IPS DF 6.9 (cell line): ENCODE measurements around the gene CDH23.

Experiments
- DNase-seq: peaks from one replicate; pipeline ENCODE4 v3.0.0-alpha.2; 2013; ENCODE audit warnings: low read depth, low spot score
- H3K27ac ChIP-seq: one replicate; pipeline ENCODE4 v1.5.1; 2013; ENCODE audit warnings: low read length, control low read depth
- H3K27me3 ChIP-seq: 2 replicates; pipeline ENCODE4 v1.6.1; 2013; ENCODE audit warnings: mild to moderate bottlenecking, low read length; ENCODE audit not compliant: control insufficient read depth, insufficient read depth
- H3K36me3 ChIP-seq: 2 replicates; pipeline ENCODE4 v1.6.1; 2013; ENCODE audit warnings: low read length; ENCODE audit not compliant: control insufficient read depth, insufficient read depth
- H3K4me1 ChIP-seq: 2 replicates; pipeline ENCODE4 v1.6.1; 2013; ENCODE audit warnings: low read length; ENCODE audit not compliant: control insufficient read depth, insufficient read depth
- H3K4me3 ChIP-seq: 2 replicates; pipeline ENCODE4 v1.5.1; 2013; ENCODE audit warnings: mild to moderate bottlenecking, low read length
- H3K9me3 ChIP-seq: 2 replicates; pipeline ENCODE4 v1.6.1; 2013; ENCODE audit warnings: low read length, inconsistent platforms; ENCODE audit not compliant: control insufficient read depth, insufficient read depth
- WGBS: extraction: QIAGEN DNeasy Blood & Tissue Kit; methylation state at CpG from one replicate; pipeline ENCODE4 v1.1.7; 2013; ENCODE audit warnings: mixed read lengths, missing lambda C conversion rate; ENCODE audit not compliant: insufficient read length, insufficient coverage; 5-methylcytosine and 5-hydroxymethylcytosine counted together

The CDH23 gene

DNA sequence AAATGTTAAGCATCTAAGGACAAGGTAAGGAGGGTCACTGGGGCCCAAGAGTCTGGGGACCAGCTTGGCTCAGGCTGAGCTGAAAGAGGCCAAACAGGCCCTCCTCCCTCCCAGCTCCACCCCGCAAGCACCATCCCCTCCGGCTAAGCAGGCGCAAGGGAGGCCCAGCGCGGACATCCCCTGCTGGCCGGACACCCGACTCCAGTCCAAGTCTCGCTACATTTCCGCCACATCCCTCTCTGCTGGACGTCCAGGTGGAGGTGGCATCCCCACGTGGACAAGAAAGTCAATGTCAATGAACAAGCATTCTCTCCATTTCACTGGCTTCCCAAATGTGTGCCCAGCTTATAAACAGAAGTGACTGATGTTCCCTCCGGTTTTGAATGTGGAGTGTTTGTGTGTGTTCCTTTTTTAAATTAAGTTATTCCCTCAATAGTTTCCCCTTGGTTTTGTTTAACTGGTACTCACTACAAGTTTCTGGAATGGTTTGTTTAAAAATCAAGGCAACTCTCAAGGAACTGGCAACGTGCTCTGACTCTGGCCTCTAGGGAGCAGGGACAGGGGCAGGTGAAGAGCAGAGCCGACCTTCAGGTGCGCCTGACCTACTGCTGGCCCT, 418.9 kb downstream of the CDH23 start:
- H3K4me3 ChIP-seq, result no peak overlapping the region
- peaks cover 38% of the 10 kb centered on the region for H3K36me3 ChIP-seq
- H3K9me3 ChIP-seq, result no peaks in the 10 kb centered on the region
- no CpG with 5 or more reads among the region's 15 CpGs for WGBS
- no peak for DNase-seq
- H3K4me1 ChIP-seq, result 0 out of 2 replicates have a peak, but pooled peaks cover 2% of the 10 kb centered on the region
- no peaks in the 10 kb centered on the region for H3K27me3 ChIP-seq
- H3K27ac ChIP-seq, result no peak overlapping the region

DNA sequence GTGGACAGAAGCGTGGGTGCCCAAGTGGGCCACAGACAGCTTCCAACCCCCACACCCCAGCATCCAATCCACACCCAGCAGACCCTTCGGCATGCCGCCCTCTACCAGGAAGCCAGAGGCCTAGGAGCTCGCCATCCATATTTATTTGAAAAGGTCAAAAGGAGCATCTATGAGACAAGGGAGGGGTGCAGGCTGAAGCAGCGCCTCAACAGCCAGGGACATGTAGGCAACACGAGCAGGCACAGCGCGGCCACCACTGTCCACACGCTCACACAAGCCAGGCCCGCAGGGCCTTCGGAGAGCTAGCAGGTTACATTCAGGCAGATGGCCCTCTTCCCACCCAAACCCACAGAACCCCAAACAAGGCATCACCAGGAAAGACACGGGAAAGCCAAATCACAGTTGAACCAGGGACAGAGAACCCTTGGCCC, 419.7 kb downstream of the CDH23 start:
- Histone ChIP-seq H3K9me3 (no peaks in the 10 kb centered on the region), H3K27me3 (no peaks in the 10 kb centered on the region), H3K4me1 (0 out of 2 replicates have a peak, but pooled peaks cover 2% of the 10 kb centered on the region), H3K36me3 (peaks cover 43% of the 10 kb centered on the region), H3K27ac (no peak overlapping the region), H3K4me3 (no peak overlapping the region)
- DNase-seq, result no peak
- WGBS, result no CpG with 5 or more reads among the region's 12 CpGs

DNA sequence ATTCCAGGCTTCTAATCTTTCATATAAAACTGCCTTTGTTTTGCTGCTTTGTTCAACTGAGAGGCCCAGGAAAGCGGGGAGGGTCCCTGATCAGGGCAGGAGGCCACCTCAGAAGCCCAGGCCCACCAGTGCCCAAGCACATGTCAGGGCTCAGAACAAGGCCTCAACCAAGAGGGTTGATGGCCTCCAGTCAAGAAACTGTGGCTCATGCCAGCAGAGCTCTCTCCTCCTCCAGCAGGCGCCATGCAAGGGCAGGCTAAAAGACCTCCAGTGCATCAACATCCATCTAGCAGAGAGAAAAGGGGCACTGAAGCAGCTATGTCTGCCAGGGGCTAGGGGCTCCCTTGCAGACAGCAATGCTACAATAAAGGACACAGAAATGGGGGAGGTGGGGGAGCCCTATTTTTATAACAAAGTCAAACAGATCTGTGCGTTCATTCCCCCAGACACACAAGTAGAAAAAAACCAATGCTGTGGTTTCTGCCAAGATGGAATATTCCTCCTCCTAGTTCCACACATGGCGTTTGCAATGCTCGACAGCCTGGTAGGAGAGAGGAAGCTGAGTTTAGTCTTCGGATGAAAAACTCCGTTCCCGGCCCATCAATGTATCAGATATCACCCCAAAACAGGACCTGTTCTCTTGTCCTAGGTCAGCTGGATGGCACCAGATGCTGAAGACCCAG, 420.4 kb downstream of the CDH23 start:
- peaks cover 48% of the 10 kb centered on the region for H3K36me3 ChIP-seq
- WGBS, result no CpG with 5 or more reads among the region's 8 CpGs

DNA sequence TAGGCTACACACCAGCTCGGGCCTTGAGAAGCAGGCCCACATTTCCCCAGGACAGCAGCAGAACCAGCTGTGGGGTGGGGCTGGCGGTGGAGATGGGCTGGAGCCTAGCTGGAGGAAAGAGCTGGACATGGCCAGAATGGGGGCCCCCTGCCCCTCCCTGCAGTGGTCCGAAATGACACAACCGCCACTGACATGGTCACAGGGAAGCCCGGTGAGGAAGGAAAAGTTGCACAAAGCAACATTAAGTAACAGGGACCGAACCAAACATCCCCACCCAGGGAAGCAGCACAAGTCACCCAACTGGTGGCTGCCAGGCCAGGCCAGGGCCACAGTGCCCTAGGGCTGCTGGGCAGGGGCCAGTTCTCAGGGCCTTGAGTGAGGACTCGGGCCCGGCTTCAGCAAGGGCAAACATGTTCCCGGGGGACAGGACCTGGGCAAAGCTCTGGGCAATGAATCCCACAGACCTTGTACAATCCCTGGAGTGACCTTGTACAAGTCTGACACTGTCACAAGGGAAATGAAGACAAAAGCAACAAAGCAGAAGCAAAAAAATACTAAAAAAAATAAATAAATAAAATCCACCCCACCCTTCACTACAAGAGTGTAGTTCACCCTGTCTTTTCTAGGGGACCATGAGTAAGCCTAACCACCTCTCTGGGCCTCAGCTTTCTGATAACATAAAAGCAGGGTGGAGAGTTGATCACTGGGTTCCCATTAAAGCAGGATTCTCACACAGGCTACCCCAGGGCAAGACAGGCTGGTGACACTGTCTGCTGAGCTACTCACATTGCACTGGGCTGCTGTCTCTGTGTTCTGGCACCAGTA, 421.3 kb downstream of the CDH23 start:
- H3K4me3 ChIP-seq, result no peak overlapping the region
- H3K27ac ChIP-seq, result no peak overlapping the region
- no CpG with 5 or more reads among the region's 9 CpGs for WGBS
- no peaks in the 10 kb centered on the region for H3K27me3 ChIP-seq
- no peak for DNase-seq
- peaks cover 48% of the 10 kb centered on the region for H3K36me3 ChIP-seq
- no peaks in the 10 kb centered on the region for H3K4me1 ChIP-seq
- no peaks in the 10 kb centered on the region for H3K9me3 ChIP-seq

More for the DNA sequence above, 420.4 kb downstream of the CDH23 start:
- no peaks in the 10 kb centered on the region for H3K27me3 ChIP-seq
- H3K9me3 ChIP-seq, result no peaks in the 10 kb centered on the region
- H3K4me1 ChIP-seq, result 0 out of 2 replicates have a peak, but pooled peaks cover 1% of the 10 kb centered on the region
- no peak overlapping the region for H3K27ac ChIP-seq
- DNase-seq, result no peak
- H3K4me3 ChIP-seq, result no peak overlapping the region

DNA sequence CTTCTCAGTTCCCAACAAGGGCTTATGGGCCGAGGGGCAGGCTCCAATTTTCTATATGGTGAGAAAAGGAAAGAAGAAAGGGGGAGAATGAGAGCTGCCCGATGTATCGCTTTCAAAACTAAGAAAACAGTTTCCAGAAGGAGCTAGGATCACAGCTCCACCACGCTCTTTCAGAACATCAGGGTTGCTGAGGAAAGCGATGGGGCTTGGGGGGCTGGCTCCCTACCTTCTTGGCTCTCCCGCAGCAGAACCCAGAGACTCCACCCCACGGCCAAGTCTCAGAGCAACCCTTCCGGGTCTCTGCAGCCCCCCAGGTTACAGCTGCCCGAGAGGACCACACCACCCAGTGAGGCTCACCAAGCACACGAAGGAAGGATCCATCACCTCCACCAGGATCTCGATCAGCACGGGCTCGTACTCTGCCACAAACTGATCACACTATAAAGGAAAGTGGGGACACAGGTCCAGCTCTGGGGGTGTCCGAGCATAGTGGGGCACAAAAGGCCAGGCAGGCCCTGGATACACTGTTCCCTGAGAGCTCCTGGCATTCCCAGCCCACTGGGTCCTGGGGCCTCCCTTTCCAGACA, 422.0 kb downstream of the CDH23 start:
- peaks cover 2% of the 10 kb centered on the region; the same call in 1 of the 2 replicates for H3K4me1 ChIP-seq
- H3K4me3 ChIP-seq, result no peak overlapping the region
- no peaks in the 10 kb centered on the region for H3K27me3 ChIP-seq
- H3K27ac ChIP-seq, result no peak overlapping the region
- DNase-seq, result no peak
- no peaks in the 10 kb centered on the region for H3K9me3 ChIP-seq
- H3K36me3 ChIP-seq, result peaks cover 54% of the 10 kb centered on the region
- no CpG with 5 or more reads among the region's 14 CpGs for WGBS

DNA sequence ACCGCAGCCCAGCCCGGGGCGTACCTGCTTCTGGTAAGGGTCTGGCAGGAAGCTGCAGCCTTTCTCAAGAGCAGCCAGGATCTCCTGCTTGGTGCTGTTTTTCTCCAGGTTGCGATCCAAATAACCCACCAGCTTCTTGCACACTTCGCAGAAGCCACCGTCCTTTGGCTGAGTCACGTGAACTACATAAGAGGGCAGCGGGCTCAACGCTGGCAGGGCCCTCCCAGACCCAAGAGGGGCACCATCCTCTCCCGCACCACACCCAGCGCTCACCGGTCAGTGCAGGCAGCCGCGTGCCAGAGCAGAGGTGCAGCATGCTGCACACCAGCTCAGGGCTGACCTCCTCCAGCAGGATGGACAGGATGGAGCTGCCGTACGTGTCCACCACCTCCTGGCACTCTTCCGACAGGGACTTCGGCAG, 422.7 kb downstream of the CDH23 start:
- Histone ChIP-seq H3K9me3 (no peaks in the 10 kb centered on the region), H3K27me3 (no peaks in the 10 kb centered on the region), H3K36me3 (peaks cover 54% of the 10 kb centered on the region), H3K27ac (no peak overlapping the region), H3K4me1 (peaks cover 2% of the 10 kb centered on the region; the same call in 1 of the 2 replicates), H3K4me3 (no peak overlapping the region)
- no peak for DNase-seq
- WGBS, result no CpG with 5 or more reads among the region's 18 CpGs

DNA sequence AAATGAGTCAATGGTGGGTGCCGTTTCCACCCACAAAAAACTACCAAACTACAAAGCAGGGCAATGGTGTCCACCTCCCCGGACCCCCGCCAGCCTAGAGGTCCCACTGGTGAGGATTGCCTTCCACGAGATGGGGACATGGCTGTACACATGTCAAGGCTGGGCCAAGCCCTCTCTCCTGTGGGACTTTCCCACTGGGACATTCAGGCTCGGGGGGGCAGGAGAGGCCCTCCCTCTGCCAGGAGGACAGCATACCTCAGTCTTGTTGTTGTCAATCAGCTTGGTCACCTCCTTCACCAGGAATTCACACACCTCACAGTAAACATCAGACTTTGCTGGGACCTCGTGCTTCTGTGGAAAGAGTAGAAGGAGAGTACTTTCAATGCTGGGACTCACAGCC, 423.3 kb downstream of the CDH23 start:
- WGBS, result no CpG with 5 or more reads among the region's 6 CpGs
- Histone ChIP-seq H3K4me3 (no peak overlapping the region), H3K27me3 (no peaks in the 10 kb centered on the region), H3K9me3 (no peaks in the 10 kb centered on the region), H3K36me3 (peaks cover 56% of the 10 kb centered on the region), H3K27ac (no peak overlapping the region), H3K4me1 (peaks cover 2% of the 10 kb centered on the region; the same call in 1 of the 2 replicates)
- DNase-seq, result no peak

DNA sequence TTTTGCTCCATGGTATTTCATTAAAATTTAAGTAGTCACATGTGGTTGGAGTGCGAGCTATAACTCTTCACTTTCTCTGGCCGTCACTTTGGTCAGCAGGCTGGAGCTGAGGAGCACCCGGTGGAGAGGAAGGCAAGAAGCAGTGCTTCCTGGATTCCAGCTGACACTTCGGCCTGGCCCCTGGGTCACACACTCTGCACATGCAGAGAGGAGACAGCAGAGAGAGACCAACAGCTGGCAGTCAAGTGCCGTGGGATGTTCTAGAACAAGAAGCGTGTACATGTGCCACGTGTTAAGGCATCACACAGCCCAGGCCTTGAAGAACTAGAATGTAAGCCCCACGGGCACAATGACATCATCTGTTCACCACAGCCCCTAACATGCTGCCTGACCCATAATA, 424.2 kb downstream of the CDH23 start:
- H3K27ac ChIP-seq, result no peak overlapping the region
- no peaks in the 10 kb centered on the region for H3K9me3 ChIP-seq
- no peaks in the 10 kb centered on the region for H3K27me3 ChIP-seq
- DNase-seq, result no peak
- H3K4me1 ChIP-seq, result peaks cover 2% of the 10 kb centered on the region; the same call in 1 of the 2 replicates
- peaks cover 55% of the 10 kb centered on the region for H3K36me3 ChIP-seq
- H3K4me3 ChIP-seq, result no peak overlapping the region
- no CpG with 5 or more reads among the region's 8 CpGs for WGBS

DNA sequence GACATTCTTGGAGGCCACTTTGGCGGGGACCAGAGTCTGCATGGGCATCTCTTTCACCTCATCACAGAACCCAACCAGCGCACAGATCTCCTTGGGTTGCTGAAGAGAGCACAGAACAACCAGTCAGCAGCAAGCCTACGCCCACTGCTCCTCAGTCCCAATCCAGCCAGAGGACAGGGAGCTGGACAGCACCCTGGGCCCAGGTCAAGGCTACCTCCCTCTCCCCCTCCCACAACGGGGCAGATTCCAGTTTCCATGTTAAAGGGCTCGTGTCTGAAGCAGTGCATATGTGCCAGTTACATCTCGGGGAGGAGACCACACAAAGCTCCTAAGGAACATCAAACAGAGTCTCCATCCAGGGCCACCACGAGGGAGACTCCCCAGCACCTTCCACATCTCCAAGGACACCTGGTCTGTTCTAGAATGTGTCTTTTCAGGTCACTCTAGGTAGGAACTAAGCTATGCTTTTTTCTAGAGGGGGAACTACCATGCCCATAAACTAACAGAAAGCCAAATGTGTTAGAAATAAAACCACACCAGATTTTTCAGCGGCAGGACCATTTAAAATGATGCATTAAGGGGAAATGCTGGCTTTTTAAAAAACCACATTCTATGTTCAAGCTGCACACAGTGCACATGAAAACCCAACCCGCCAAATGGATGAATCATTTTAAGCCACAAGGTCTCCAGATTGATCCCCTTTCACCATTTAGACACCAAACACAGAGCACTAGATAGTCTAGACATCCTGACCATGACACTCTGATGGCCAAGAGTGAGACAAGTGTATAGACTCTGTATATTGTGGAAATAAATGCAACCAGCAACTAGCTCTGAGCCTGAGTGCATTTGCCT, 425.4 kb downstream of the CDH23 start:
- H3K27me3 ChIP-seq, result no peaks in the 10 kb centered on the region
- H3K36me3 ChIP-seq, result peaks cover 50% of the 10 kb centered on the region
- peaks cover 2% of the 10 kb centered on the region; the same call in 1 of the 2 replicates for H3K4me1 ChIP-seq
- WGBS, result no CpG with 5 or more reads among the region's 9 CpGs
- no peak overlapping the region for H3K27ac ChIP-seq
- H3K9me3 ChIP-seq, result no peaks in the 10 kb centered on the region
- H3K4me3 ChIP-seq, result no peak overlapping the region
- DNase-seq, result no peak
